ENCODE results near the gene ZNF524. TPM values are rescaled to one million over a fixed set of nuclear protein-coding genes. Genes with fewer than 3 reads are reported as not detected.

The ZNF524 gene
- total RNA-seq, 3 donors from 2014 or later = 22.3 to 25.6 (median 25.4) TPM

DNA sequence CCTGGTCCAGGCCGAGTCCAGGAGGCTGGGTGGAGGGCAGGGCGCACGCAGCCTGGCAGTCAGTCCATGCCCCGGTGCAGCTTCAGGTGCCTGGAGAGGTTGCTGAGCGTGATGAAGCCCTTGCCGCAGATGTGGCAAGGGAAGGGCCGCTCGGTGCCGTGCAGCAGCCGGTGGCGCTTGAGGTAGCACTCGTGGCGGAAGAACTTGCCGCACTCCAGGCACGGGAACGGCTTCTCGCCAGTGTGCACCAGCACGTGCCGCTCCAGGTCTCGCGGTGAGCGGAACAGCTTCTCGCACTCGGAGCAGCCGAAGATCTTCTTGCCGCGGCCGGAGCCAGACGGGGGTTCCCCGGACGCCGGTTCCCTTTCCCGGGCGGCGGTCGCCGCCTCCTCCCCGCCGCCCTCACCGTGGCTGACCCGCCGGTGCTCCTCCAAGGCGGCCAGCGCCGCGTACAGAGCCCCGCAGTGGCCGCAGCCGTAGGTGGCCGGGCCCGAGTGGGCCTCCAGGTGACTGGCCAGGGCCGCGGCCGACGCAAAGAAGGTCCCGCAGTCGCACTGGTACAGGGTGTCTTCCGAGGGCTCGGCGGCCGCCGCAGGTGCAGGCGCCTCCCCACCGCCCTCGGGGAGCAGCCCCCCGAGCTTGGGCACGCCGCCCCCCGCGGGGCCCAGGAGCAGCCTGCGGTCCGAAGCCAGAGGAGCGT, 7.5 kb upstream of the ZNF524 start:
- TF ChIP-seq POLR2A (IDR thresholded peaks at IDR 0.05) (no peak), POLR2AphosphoS5 (IDR thresholded peaks at IDR 0.05) (no peak), CTCF (IDR thresholded peaks at IDR 0.05) (no peak)
- Histone ChIP-seq H3K9me3 (no peaks in the 10 kb centered on the region), H3K27ac (no peak overlapping the region), H3K4me3 (no peak overlapping the region), H3K4me1 (no peaks in the 10 kb centered on the region), H3K36me3 (no peaks in the 10 kb centered on the region), H3K27me3 (no peaks in the 10 kb centered on the region)
- DNase-seq (ENCODE audit: low spot score in 2 of 2) = no peak
- intact Hi-C loops (cut with DNase I; ENCODE audit: low total_unique reads) = no loop called here

DNA sequence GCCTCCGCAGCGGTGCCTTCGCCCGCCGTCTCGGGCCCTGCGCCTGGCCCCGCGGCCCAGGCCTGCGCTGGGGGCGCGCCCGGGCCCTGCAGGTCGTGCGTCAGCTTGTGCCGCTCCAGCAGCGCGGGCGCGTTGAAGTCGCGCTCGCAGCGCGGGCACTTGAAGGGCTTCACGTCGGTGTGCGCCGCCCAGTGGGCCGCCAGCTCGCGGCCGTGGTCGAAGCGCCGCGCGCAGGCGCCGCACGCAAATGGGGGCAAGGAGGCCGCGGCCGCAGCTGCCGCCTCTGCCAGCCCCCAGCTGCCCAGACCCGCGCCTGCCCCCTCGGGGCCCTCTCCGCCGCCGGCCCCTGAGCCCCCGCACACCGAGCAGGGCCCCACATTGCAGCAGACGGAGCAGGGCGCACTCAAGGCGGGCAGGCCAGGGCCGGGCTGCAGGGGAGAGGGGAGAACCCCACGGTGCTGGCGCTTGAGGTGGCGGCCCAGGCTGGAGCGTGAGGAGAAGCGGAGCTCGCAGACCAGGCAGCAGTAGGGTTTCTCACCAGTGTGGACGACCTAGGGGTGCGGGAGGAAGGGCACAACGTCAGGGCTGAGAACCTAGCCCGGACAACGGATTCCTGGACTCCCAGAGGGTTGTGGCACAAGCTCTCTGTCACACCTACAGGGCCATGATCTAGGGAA, 6.9 kb upstream of the ZNF524 start:
- Histone ChIP-seq H3K9me3 (no peaks in the 10 kb centered on the region), H3K27ac (no peak overlapping the region), H3K27me3 (no peaks in the 10 kb centered on the region), H3K36me3 (no peaks in the 10 kb centered on the region), H3K4me3 (no peak overlapping the region), H3K4me1 (no peaks in the 10 kb centered on the region)
- intact Hi-C loops (cut with DNase I; ENCODE audit: low total_unique reads) = no loop called here
- TF ChIP-seq POLR2A (IDR thresholded peaks at IDR 0.05) = no peak
- TF ChIP-seq CTCF (IDR thresholded peaks at IDR 0.05) = no peak
- TF ChIP-seq POLR2AphosphoS5 (IDR thresholded peaks at IDR 0.05) = no peak
- DNase-seq (ENCODE audit: low spot score in 2 of 2) = no peak

DNA sequence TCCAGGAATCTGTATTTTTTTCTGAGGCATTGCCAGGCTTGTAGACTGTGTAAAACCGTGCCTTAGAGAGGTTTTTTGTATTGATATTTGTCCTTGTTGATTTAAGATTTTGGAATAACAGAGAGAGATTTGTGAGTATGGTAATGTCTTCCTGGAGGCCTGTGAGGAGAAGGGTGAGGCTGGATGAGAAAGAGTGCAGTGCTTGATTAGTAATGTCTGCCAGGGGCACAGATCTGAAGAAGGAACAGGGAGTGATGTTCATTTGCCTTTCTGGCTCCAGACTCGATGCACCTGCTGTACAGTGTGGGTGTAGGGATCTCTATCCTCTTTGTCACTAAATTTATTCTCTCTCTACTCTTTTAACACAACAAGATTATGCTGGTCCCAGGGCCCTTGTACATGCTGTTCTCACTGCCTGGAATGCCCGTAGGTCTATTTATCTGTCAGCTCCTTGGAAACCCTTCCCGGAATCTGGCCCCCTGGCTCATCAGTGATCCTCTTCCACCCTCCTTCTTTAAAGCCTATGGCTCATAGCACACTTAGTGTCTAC, 5.0 kb upstream of the ZNF524 start:
- no peak for DNase-seq (ENCODE audit: low spot score in 2 of 2)
- H3K36me3 ChIP-seq = no peaks in the 10 kb centered on the region

GRCh38 chr19:55596304-55596703, 3.8 kb upstream of the ZNF524 start:
- H3K4me1 ChIP-seq = no peaks in the 10 kb centered on the region
- no peaks in the 10 kb centered on the region for H3K9me3 ChIP-seq
- no peaks in the 10 kb centered on the region for H3K27me3 ChIP-seq
- intact Hi-C loops (cut with DNase I; ENCODE audit: low total_unique reads) = loop anchor here (1.0 to 5.0 kb wide), 2 partner anchors 9 to 541 kb away; no protein-coding TSS in a partner anchor
- H3K27ac ChIP-seq = no peak overlapping the region
- no peaks in the 10 kb centered on the region for H3K36me3 ChIP-seq
- DNase-seq (ENCODE audit: low spot score in 2 of 2) = no peak
- no peak overlapping the region for H3K4me3 ChIP-seq
- TF ChIP-seq CTCF (IDR thresholded peaks at IDR 0.05) (no peak), POLR2AphosphoS5 (IDR thresholded peaks at IDR 0.05) (no peak), POLR2A (IDR thresholded peaks at IDR 0.05) (no peak)

More for the DNA sequence above, 5.0 kb upstream of the ZNF524 start:
- no peaks in the 10 kb centered on the region for H3K9me3 ChIP-seq
- no peak overlapping the region for H3K27ac ChIP-seq
- no peaks in the 10 kb centered on the region for H3K4me1 ChIP-seq
- intact Hi-C loops (cut with DNase I; ENCODE audit: low total_unique reads) = loop anchor here (5.0 kb wide), 1 partner anchor 542 kb away; no protein-coding TSS in a partner anchor
- TF ChIP-seq POLR2AphosphoS5 (IDR thresholded peaks at IDR 0.05) (no peak), CTCF (IDR thresholded peaks at IDR 0.05) (no peak), POLR2A (IDR thresholded peaks at IDR 0.05) (no peak)
- H3K27me3 ChIP-seq = no peaks in the 10 kb centered on the region
- H3K4me3 ChIP-seq = no peak overlapping the region

GRCh38 chr19:55597501-55597921, 2.6 kb upstream of the ZNF524 start:
- TF ChIP-seq CTCF (IDR thresholded peaks at IDR 0.05) (no peak), POLR2A (IDR thresholded peaks at IDR 0.05) (no peak), POLR2AphosphoS5 (IDR thresholded peaks at IDR 0.05) (no peak)
- Histone ChIP-seq H3K27me3 (no peaks in the 10 kb centered on the region), H3K27ac (no peak overlapping the region), H3K4me3 (no peak overlapping the region), H3K9me3 (no peaks in the 10 kb centered on the region), H3K4me1 (no peaks in the 10 kb centered on the region), H3K36me3 (no peaks in the 10 kb centered on the region)
- DNase-seq (ENCODE audit: low spot score in 2 of 2) = no peak
- intact Hi-C loops (cut with DNase I; ENCODE audit: low total_unique reads) = loop anchor here (5.0 kb wide), 1 partner anchor 540 kb away; no protein-coding TSS in a partner anchor

Measured in breast epithelium (tissue), 4 donors.